ENCODE results near the gene ZNF618. TPM values are rescaled to one million over a fixed set of nuclear protein-coding genes. Genes with fewer than 3 reads are reported as not detected.

Gene ZNF618
- total RNA-seq, 5 donors from 2014 or later (not counting 1 experiment from before 2014, with no cell fraction given): 0.73 to 3.0 (median 1.4) TPM

- CTCF ChIA-PET: no interaction called here
- no peaks in the 10 kb centered on the region for H3K27me3 ChIP-seq (replicated peaks in 1 of 2; ENCODE audit: control insufficient read depth in 2 of 2, extremely low read depth in 1 of 2, insufficient read depth in 2 of 2, low read length in 1 of 2)
- no peak overlapping the region for H3K27ac ChIP-seq (ENCODE audit: low read length)
- H3K27ac Mint-ChIP-seq: no peak overlapping the region
- H3K4me1 Mint-ChIP-seq: no peaks in the 10 kb centered on the region
- H3K9me3 ChIP-seq: no peaks in the 10 kb centered on the region
- no peaks in the 10 kb centered on the region for H3K36me3 ChIP-seq (ENCODE audit: control insufficient read depth in 2 of 2, extremely low read depth in 1 of 2, insufficient read depth in 1 of 2, low read length in 1 of 2)
- no peaks in the 10 kb centered on the region for H3K4me1 ChIP-seq (ENCODE audit: control insufficient read depth in 1 of 2, extremely low read depth in 1 of 2, insufficient read depth in 2 of 2, low read length in 2 of 2)
- H3K4me3 Mint-ChIP-seq: no peak overlapping the region
- DNase-seq (no peak), ATAC-seq (replicated peaks in 1 of 4) (no peak)
- no peaks in the 10 kb centered on the region for H3K36me3 Mint-ChIP-seq
- H3K9me3 Mint-ChIP-seq: peaks cover 2 to 15% (median 11%) of the 10 kb centered on the region in 3 donors
- H3K27me3 Mint-ChIP-seq: peaks cover 5 to 8% of the 10 kb centered on the region in 2 donors
- no CpG with 5 or more reads among the region's 3 CpGs for WGBS (ENCODE audit: insufficient coverage)
- POLR2A ChIA-PET: interaction anchor here in 1 of 2 donors (0.5 kb wide), 1 partner anchor 17 kb away, joined by 3 read pairs; no protein-coding TSS in a partner anchor
- no peak overlapping the region for H3K4me3 ChIP-seq (ENCODE audit: control insufficient read depth in 1 of 2, extremely low read depth in 1 of 2, low read length in 1 of 2)
Measured at GRCh38 chr9:113928269-113928668, 52.2 kb downstream of the ZNF618 start.

- CTCF ChIA-PET: no interaction called here
- H3K9me3 Mint-ChIP-seq: peaks cover 0 to 15% (median 10%) of the 10 kb centered on the region in 3 donors
- Histone ChIP-seq H3K36me3 (ENCODE audit: control insufficient read depth in 2 of 2, extremely low read depth in 1 of 2, insufficient read depth in 1 of 2, low read length in 1 of 2) (no peaks in the 10 kb centered on the region), H3K27ac (ENCODE audit: low read length) (no peak overlapping the region), H3K27me3 (replicated peaks in 1 of 2; ENCODE audit: control insufficient read depth in 2 of 2, extremely low read depth in 1 of 2, insufficient read depth in 2 of 2, low read length in 1 of 2) (no peaks in the 10 kb centered on the region), H3K4me3 (ENCODE audit: control insufficient read depth in 1 of 2, extremely low read depth in 1 of 2, low read length in 1 of 2) (no peak overlapping the region), H3K9me3 (no peaks in the 10 kb centered on the region), H3K4me1 (ENCODE audit: control insufficient read depth in 1 of 2, extremely low read depth in 1 of 2, insufficient read depth in 2 of 2, low read length in 2 of 2) (no peaks in the 10 kb centered on the region)
- no peak overlapping the region for H3K4me3 Mint-ChIP-seq
- peaks cover 5 to 8% of the 10 kb centered on the region in 2 donors for H3K27me3 Mint-ChIP-seq
- ATAC-seq (replicated peaks in 1 of 4) (no peak), DNase-seq (no peak)
- POLR2A ChIA-PET: no interaction called here
- H3K27ac Mint-ChIP-seq: no peak overlapping the region
- no peaks in the 10 kb centered on the region for H3K4me1 Mint-ChIP-seq
- no peaks in the 10 kb centered on the region for H3K36me3 Mint-ChIP-seq
- WGBS (ENCODE audit: insufficient coverage): 72% methylated on average over 2 of the region's 6 CpGs
Measured at GRCh38 chr9:113929634-113930389, 53.7 kb downstream of the ZNF618 start.

- Histone ChIP-seq H3K4me1 (ENCODE audit: control insufficient read depth in 1 of 2, extremely low read depth in 1 of 2, insufficient read depth in 2 of 2, low read length in 2 of 2) (no peaks in the 10 kb centered on the region), H3K4me3 (ENCODE audit: control insufficient read depth in 1 of 2, extremely low read depth in 1 of 2, low read length in 1 of 2) (no peak overlapping the region), H3K36me3 (ENCODE audit: control insufficient read depth in 2 of 2, extremely low read depth in 1 of 2, insufficient read depth in 1 of 2, low read length in 1 of 2) (no peaks in the 10 kb centered on the region), H3K9me3 (no peaks in the 10 kb centered on the region), H3K27me3 (replicated peaks in 1 of 2; ENCODE audit: control insufficient read depth in 2 of 2, extremely low read depth in 1 of 2, insufficient read depth in 2 of 2, low read length in 1 of 2) (no peaks in the 10 kb centered on the region), H3K27ac (ENCODE audit: low read length) (no peak overlapping the region)
- 100% methylated on average over 2 of the region's 5 CpGs for WGBS (ENCODE audit: insufficient coverage)
- Mint-ChIP-seq H3K27ac (no peak overlapping the region), H3K4me3 (no peak overlapping the region), H3K27me3 (peaks cover 5 to 8% of the 10 kb centered on the region in 2 donors), H3K36me3 (no peaks in the 10 kb centered on the region), H3K9me3 (peaks cover 0 to 15% (median 10%) of the 10 kb centered on the region in 3 donors), H3K4me1 (no peaks in the 10 kb centered on the region)
- CTCF ChIA-PET: no interaction called here
- POLR2A ChIA-PET: no interaction called here
- no peak for DNase-seq
- ATAC-seq (replicated peaks in 1 of 4): no peak
Measured at GRCh38 chr9:113930390-113930783, 54.3 kb downstream of the ZNF618 start.

- CTCF ChIA-PET: no interaction called here
- Mint-ChIP-seq H3K36me3 (no peaks in the 10 kb centered on the region), H3K4me1 (no peaks in the 10 kb centered on the region), H3K27me3 (peaks cover 2 to 8% of the 10 kb centered on the region in 2 donors), H3K4me3 (no peak overlapping the region), H3K9me3 (peaks cover 0 to 15% (median 10%) of the 10 kb centered on the region in 3 donors), H3K27ac (no peak overlapping the region)
- Histone ChIP-seq H3K4me1 (ENCODE audit: control insufficient read depth in 1 of 2, extremely low read depth in 1 of 2, insufficient read depth in 2 of 2, low read length in 2 of 2) (no peaks in the 10 kb centered on the region), H3K36me3 (ENCODE audit: control insufficient read depth in 2 of 2, extremely low read depth in 1 of 2, insufficient read depth in 1 of 2, low read length in 1 of 2) (no peaks in the 10 kb centered on the region), H3K9me3 (no peaks in the 10 kb centered on the region), H3K4me3 (ENCODE audit: control insufficient read depth in 1 of 2, extremely low read depth in 1 of 2, low read length in 1 of 2) (no peak overlapping the region), H3K27me3 (replicated peaks in 1 of 2; ENCODE audit: control insufficient read depth in 2 of 2, extremely low read depth in 1 of 2, insufficient read depth in 2 of 2, low read length in 1 of 2) (no peaks in the 10 kb centered on the region), H3K27ac (ENCODE audit: low read length) (no peak overlapping the region)
- DNase-seq (no peak), ATAC-seq (replicated peaks in 1 of 4) (no peak)
- POLR2A ChIA-PET: no interaction called here
- WGBS (ENCODE audit: insufficient coverage): 92% methylated on average over 5 of the region's 5 CpGs
Measured at GRCh38 chr9:113931140-113931539, 55.0 kb downstream of the ZNF618 start.

- Histone ChIP-seq H3K4me3 (ENCODE audit: control insufficient read depth in 1 of 2, extremely low read depth in 1 of 2, low read length in 1 of 2) (no peak overlapping the region), H3K36me3 (ENCODE audit: control insufficient read depth in 2 of 2, extremely low read depth in 1 of 2, insufficient read depth in 1 of 2, low read length in 1 of 2) (no peaks in the 10 kb centered on the region), H3K9me3 (no peaks in the 10 kb centered on the region), H3K27ac (ENCODE audit: low read length) (no peak overlapping the region), H3K27me3 (replicated peaks in 1 of 2; ENCODE audit: control insufficient read depth in 2 of 2, extremely low read depth in 1 of 2, insufficient read depth in 2 of 2, low read length in 1 of 2) (no peaks in the 10 kb centered on the region), H3K4me1 (ENCODE audit: control insufficient read depth in 1 of 2, extremely low read depth in 1 of 2, insufficient read depth in 2 of 2, low read length in 2 of 2) (no peaks in the 10 kb centered on the region)
- Mint-ChIP-seq H3K27ac (no peak overlapping the region), H3K27me3 (peaks cover 2 to 8% of the 10 kb centered on the region in 2 donors), H3K4me1 (no peaks in the 10 kb centered on the region), H3K4me3 (no peak overlapping the region), H3K36me3 (no peaks in the 10 kb centered on the region), H3K9me3 (peaks cover 0 to 15% (median 10%) of the 10 kb centered on the region in 3 donors)
- WGBS (ENCODE audit: insufficient coverage): 87% methylated on average over 3 of the region's 4 CpGs
- CTCF ChIA-PET: no interaction called here
- ATAC-seq (replicated peaks in 1 of 4) (no peak), DNase-seq (no peak)
- POLR2A ChIA-PET: no interaction called here
Measured at GRCh38 chr9:113931777-113932176, 55.7 kb downstream of the ZNF618 start.

- Mint-ChIP-seq H3K4me1 (no peaks in the 10 kb centered on the region), H3K27me3 (peaks cover 2 to 5% of the 10 kb centered on the region in 2 donors), H3K27ac (no peak overlapping the region), H3K9me3 (peaks cover 0 to 6% (median 6%) of the 10 kb centered on the region in 3 donors), H3K36me3 (no peaks in the 10 kb centered on the region), H3K4me3 (no peak overlapping the region)
- H3K9me3 ChIP-seq: no peaks in the 10 kb centered on the region
- H3K36me3 ChIP-seq (ENCODE audit: control insufficient read depth in 2 of 2, extremely low read depth in 1 of 2, insufficient read depth in 1 of 2, low read length in 1 of 2): no peaks in the 10 kb centered on the region
- CTCF ChIA-PET: no interaction called here
- DNase-seq (no peak), ATAC-seq (replicated peaks in 1 of 4) (no peak)
- H3K27me3 ChIP-seq (replicated peaks in 1 of 2; ENCODE audit: control insufficient read depth in 2 of 2, extremely low read depth in 1 of 2, insufficient read depth in 2 of 2, low read length in 1 of 2): no peaks in the 10 kb centered on the region
- WGBS (ENCODE audit: insufficient coverage): 82% methylated on average over 8 of the region's 8 CpGs
- no peak overlapping the region for H3K4me3 ChIP-seq (ENCODE audit: control insufficient read depth in 1 of 2, extremely low read depth in 1 of 2, low read length in 1 of 2)
- POLR2A ChIA-PET: no interaction called here
- H3K4me1 ChIP-seq (ENCODE audit: control insufficient read depth in 1 of 2, extremely low read depth in 1 of 2, insufficient read depth in 2 of 2, low read length in 2 of 2): no peaks in the 10 kb centered on the region
- H3K27ac ChIP-seq (ENCODE audit: low read length): no peak overlapping the region
Measured at GRCh38 chr9:113932906-113933584, 56.9 kb downstream of the ZNF618 start.

Data from T-cell (primary cell).